ENCODE data around the gene NSFL1C. TPM values are rescaled to one million over a fixed set of nuclear protein-coding genes. Genes with fewer than 3 reads are reported as not detected.

Gene NSFL1C
- total RNA-seq, result 10 to 100 TPM; 43.0 to 54.5 TPM

- Histone ChIP-seq H3K27me3 (replicated peaks; ENCODE audit: insufficient read depth) (no peaks in the 10 kb centered on the region), H3K27ac (peak within 1 kb of the TSS; percentile 76 to 79), H3K4me1 (replicated peaks) (peaks cover 18% of the 10 kb centered on the region), H3K36me3 (no peaks in the 10 kb centered on the region), H3K9me3 (no peaks in the 10 kb centered on the region), H3K4me3 (peak within 1 kb of the TSS; percentile 86 to 94)
- DNase-seq (ENCODE audit: low spot score), result peak; percentile 93
- WGBS, result under 1% methylated on average over 92 of the region's 104 CpGs
- TF ChIP-seq CTCF (IDR thresholded peaks at IDR 0.05) (peak; percentile 96 to 98 (median 97)), POLR2A (IDR thresholded peaks at IDR 0.05) (peak; percentile 54), POLR2AphosphoS5 (IDR thresholded peaks at IDR 0.05) (peak; percentile 39)
- intact Hi-C loops (cut with DNase I), result loop anchor here (5.0 kb wide), 2 partner anchors 74 to 349 kb away; partner anchors contain the start of genes FKBP1A and PSMF1
These were observed at the start of gene NSFL1C for GRCh38 chr20:1466211-1467081. NSFL1C (minus strand) TSS chr20:1466849; CDS start chr20:1466824, 25 bp downstream.

GRCh38 chr20:1513801-1514200, 47.2 kb upstream of the NSFL1C start:
- 75% methylated on average over 1 of the region's 1 CpG for WGBS

GRCh38 chr20:1509237-1509636, 42.6 kb upstream of the NSFL1C start:
- no peaks in the 10 kb centered on the region for H3K9me3 ChIP-seq
- 25% methylated on average over 9 of the region's 9 CpGs for WGBS
- intact Hi-C loops (cut with DNase I), result no loop called here

More at GRCh38 chr20:1513801-1514200, 47.2 kb upstream of the NSFL1C start:
- TF ChIP-seq POLR2AphosphoS5 (IDR thresholded peaks at IDR 0.05) (no peak), CTCF (IDR thresholded peaks at IDR 0.05) (no peak), POLR2A (IDR thresholded peaks at IDR 0.05) (no peak)
- Histone ChIP-seq H3K9me3 (no peaks in the 10 kb centered on the region), H3K4me3 (no peak overlapping the region), H3K27ac (no peak overlapping the region), H3K27me3 (replicated peaks; ENCODE audit: insufficient read depth) (no peaks in the 10 kb centered on the region), H3K4me1 (replicated peaks) (no peaks in the 10 kb centered on the region), H3K36me3 (no peaks in the 10 kb centered on the region)
- intact Hi-C loops (cut with DNase I), result no loop called here
- DNase-seq (ENCODE audit: low spot score), result no peak

GRCh38 chr20:1508574-1508973, 41.9 kb upstream of the NSFL1C start:
- Histone ChIP-seq H3K9me3 (no peaks in the 10 kb centered on the region), H3K36me3 (no peaks in the 10 kb centered on the region), H3K4me3 (no peak overlapping the region), H3K27me3 (replicated peaks; ENCODE audit: insufficient read depth) (no peaks in the 10 kb centered on the region), H3K4me1 (replicated peaks) (no peaks in the 10 kb centered on the region), H3K27ac (no peak overlapping the region)
- TF ChIP-seq CTCF (IDR thresholded peaks at IDR 0.05) (no peak), POLR2AphosphoS5 (IDR thresholded peaks at IDR 0.05) (no peak), POLR2A (IDR thresholded peaks at IDR 0.05) (no peak)
- no peak for DNase-seq (ENCODE audit: low spot score)
- intact Hi-C loops (cut with DNase I), result no loop called here

More at GRCh38 chr20:1509237-1509636, 42.6 kb upstream of the NSFL1C start:
- Histone ChIP-seq H3K27me3 (replicated peaks; ENCODE audit: insufficient read depth) (no peaks in the 10 kb centered on the region), H3K4me1 (replicated peaks) (no peaks in the 10 kb centered on the region), H3K27ac (no peak overlapping the region), H3K4me3 (no peak overlapping the region), H3K36me3 (no peaks in the 10 kb centered on the region)
- no peak for DNase-seq (ENCODE audit: low spot score)
- TF ChIP-seq POLR2A (IDR thresholded peaks at IDR 0.05) (no peak), CTCF (IDR thresholded peaks at IDR 0.05) (no peak), POLR2AphosphoS5 (IDR thresholded peaks at IDR 0.05) (no peak)
